AG04450 (cell line): ENCODE data around the gene ATP5F1E. TPM values are rescaled to one million over a fixed set of nuclear protein-coding genes. Genes with fewer than 3 reads are reported as not detected.
"Not testable (repeated sequence)": the region's sequence is repeated elsewhere in the genome, so short reads cannot be mapped to it uniquely, and the experiment has no call there.

Experiments
- CTCF ChIA-PET: fragments of 300-600, 350-600 bp; formaldehyde crosslinking; extraction: SDS; loops from one replicate; lab custom pipeline; 2022; ENCODE audit warnings: antibody characterized with exemption, inconsistent platforms; lab: Charles Lee
- POLR2A ChIA-PET: fragments of 350-600 bp; formaldehyde crosslinking; extraction: SDS; loops from one replicate; lab custom pipeline; 2021; ENCODE audit warnings: antibody characterized with exemption, inconsistent platforms; lab: Yijun Ruan, JAX
- DNase-seq: peaks from one replicate; pipeline ENCODE4 v3.0.0-alpha.2; 2011; ENCODE audit warnings: low read depth, low spot score
- H3K27ac ChIP-seq: one replicate; pipeline ENCODE4 v1.5.1; 2012; ENCODE audit warnings: low read depth, low read length, control low read depth
- H3K27me3 ChIP-seq: one replicate; pipeline ENCODE4 v1.6.0; 2012; ENCODE audit warnings: low read length; ENCODE audit not compliant: control insufficient read depth, insufficient read depth
- H3K4me3 ChIP-seq: 2 replicates; pipeline ENCODE4 v1.5.1; 2011; ENCODE audit warnings: mild to moderate bottlenecking, low read depth, low read length, control low read depth
- H3K9me3 ChIP-seq: 2 replicates; pipeline ENCODE4 v1.5.1; 2012; ENCODE audit warnings: low read length; ENCODE audit not compliant: control insufficient read depth, insufficient read depth
- polyA plus RNA-seq: library from polyadenylated mRNA; depleted of rRNA; stranded (reverse); fragments of >200 nt; gene quantifications from 2 replicates; pipeline ENCODE4 v1.2.3, GENCODE V29; 2011
- TF ChIP-seq, protein P1 (sequence below): IDR thresholded peaks from 2 replicates; pipeline ENCODE4 v1.5.1; 2011; ENCODE audit warnings: low read depth, low read length, control low read depth, inconsistent platforms

Gene ATP5F1E
- polyA plus RNA-seq, 1 experiment, result 84.3 TPM

DNA sequence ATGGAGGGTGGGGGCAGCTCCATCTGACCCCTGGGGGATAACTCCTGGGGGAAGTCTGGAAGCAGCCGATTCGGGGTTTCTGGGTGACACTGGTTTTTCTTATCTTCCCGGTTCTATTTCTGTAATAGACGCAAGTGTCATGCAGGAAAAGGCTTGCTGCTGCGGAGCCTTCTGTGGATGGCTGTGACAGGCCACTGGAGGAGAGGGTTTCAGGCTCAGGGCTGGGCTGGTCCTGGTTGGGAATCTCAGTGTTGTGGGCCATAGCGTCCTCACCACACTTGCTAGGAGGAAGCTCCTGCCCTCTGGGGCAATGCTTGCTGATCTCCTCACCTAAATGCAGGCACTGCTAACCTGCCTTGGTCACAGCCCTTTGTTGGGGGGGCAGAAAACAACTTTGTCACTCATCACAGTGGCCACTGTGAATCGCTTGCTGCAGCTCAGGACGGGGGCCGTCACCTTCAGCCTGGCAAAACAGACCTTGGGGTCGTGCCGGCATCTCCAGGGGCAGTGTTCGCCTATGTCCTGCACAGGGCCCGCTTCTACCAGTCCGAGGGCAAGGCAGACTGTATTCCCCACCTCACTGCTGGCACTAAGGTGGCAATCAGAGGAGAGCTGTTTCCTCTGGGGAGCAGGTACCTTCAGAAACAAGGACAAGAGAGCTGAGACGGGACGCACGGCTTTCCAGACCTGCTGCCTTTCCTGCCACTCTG, 17.3 kb downstream of the ATP5F1E start:
- ChIA-PET CTCF (interaction anchor here (0.8 kb wide), 1 partner anchor 145 kb away, joined by 3 read pairs; no protein-coding TSS in a partner anchor), POLR2A (no interaction called here)
- DNase-seq, result no peak
- H3K4me3 ChIP-seq, result no peak overlapping the region
- no peaks in the 10 kb centered on the region for H3K27me3 ChIP-seq
- TF ChIP-seq, protein P1, sequence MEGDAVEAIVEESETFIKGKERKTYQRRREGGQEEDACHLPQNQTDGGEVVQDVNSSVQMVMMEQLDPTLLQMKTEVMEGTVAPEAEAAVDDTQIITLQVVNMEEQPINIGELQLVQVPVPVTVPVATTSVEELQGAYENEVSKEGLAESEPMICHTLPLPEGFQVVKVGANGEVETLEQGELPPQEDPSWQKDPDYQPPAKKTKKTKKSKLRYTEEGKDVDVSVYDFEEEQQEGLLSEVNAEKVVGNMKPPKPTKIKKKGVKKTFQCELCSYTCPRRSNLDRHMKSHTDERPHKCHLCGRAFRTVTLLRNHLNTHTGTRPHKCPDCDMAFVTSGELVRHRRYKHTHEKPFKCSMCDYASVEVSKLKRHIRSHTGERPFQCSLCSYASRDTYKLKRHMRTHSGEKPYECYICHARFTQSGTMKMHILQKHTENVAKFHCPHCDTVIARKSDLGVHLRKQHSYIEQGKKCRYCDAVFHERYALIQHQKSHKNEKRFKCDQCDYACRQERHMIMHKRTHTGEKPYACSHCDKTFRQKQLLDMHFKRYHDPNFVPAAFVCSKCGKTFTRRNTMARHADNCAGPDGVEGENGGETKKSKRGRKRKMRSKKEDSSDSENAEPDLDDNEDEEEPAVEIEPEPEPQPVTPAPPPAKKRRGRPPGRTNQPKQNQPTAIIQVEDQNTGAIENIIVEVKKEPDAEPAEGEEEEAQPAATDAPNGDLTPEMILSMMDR, result no peak
- no peak overlapping the region for H3K27ac ChIP-seq
- no peaks in the 10 kb centered on the region for H3K9me3 ChIP-seq

DNA sequence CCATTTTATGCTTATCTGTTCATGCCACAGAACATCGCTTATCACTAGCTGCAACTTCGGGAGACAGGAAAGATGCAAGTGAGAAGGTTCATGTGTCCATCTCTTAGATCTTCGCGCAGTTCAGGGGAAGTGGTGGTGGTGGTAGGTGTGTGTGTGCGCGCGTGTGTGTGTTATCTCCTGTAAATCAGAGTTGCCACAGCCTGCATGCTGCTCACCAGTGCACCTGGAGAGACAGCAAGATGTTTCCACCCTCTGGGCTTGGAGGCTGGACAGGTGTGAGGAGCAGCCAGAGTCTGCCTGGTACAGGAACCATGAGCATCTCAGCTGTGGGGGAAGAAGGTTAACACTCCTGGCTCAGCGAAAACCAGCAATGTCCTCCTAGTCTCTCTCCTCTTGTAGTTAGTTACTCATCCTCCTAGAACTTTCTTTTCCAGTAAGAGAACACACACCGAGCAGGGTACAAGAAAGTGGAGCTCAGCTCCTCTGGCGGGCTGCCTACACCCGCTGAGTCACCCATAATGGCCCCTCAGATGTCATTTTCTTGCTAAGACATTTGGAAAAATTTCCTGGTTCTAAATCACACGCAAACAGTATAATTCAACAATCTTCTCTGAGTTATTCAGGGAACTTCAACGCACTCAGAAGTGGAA, 18.1 kb downstream of the ATP5F1E start:
- ChIA-PET POLR2A (no interaction called here), CTCF (interaction anchor here (0.8 kb wide), 1 partner anchor 144 kb away, joined by 3 read pairs; no protein-coding TSS in a partner anchor)
- DNase-seq, result peak; percentile 24
- H3K4me3 ChIP-seq, result no peak overlapping the region
- H3K27ac ChIP-seq, result peak overlapping the region; percentile 31
- H3K9me3 ChIP-seq, result no peaks in the 10 kb centered on the region
- TF ChIP-seq, protein P1, result no peak
- no peaks in the 10 kb centered on the region for H3K27me3 ChIP-seq

DNA sequence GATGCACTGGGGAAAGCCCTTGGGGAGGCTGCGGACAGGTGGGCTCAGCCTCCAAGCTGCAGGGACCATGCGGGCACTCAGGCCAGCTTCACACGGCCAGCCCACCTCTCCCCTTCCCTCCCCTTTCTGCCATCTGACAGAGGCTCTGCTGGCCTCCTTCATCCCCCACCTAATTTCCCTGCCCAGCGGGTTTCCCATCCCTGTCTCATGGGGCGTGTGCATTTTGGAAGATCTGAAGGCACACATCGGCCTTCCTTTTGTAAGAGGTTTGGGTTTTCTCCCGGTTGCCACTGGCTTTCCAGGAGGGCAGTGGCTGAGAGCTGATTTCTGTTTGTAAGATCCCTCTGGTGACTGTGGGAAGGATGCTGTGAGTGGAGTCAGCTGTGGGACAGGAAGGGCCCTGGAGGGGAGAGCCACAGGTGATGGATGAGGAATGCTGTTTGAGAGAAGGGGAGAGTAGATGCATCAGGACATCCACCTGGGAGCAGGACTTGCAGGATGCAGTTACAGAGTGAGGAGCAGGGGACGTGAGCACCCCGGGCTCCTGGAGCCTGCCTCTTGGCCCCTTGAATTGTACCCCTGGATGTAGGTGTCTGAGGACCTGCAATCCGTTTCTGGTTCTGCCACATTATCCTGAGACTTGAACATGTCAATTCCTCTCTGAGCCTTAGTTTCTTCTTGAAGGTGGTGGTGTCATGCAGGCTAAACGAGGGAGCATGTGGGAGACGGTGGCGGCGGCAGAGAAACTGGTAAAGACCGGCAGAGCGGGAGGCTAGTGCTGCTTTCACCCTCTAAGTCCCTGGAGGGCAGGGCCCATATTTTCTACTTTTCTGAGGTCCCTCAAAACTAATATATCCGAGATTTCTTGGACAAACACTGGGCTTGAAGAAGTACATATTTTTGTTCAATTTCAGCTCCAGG, 18.8 kb downstream of the ATP5F1E start:
- no peak for DNase-seq
- CTCF ChIA-PET, result no interaction called here

DNA sequence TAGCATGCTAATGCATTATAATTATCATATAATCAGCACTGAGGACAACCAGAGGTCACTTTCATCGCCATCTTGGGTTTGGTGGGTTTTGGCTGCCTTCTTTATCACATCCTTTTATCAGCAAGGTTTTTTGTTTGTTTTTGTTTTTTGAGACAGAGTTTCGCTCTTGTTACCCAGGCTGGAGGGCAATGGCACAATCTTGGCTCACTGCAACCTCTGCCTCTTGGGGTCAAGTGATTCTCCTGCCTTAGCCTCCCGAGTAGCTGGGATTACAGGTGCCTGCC, 20.3 kb downstream of the ATP5F1E start:
- POLR2A ChIA-PET, H3K9me3 ChIP-seq, H3K27me3 ChIP-seq, H3K27ac ChIP-seq, CTCF ChIA-PET, DNase-seq, H3K4me3 ChIP-seq: not testable (repeated sequence)

More for the DNA sequence above, 18.8 kb downstream of the ATP5F1E start:
- Histone ChIP-seq H3K27me3 (no peaks in the 10 kb centered on the region), H3K9me3 (no peaks in the 10 kb centered on the region), H3K4me3 (no peak overlapping the region), H3K27ac (no peak overlapping the region)
- POLR2A ChIA-PET, result no interaction called here
- TF ChIP-seq, protein P1, result no peak

DNA sequence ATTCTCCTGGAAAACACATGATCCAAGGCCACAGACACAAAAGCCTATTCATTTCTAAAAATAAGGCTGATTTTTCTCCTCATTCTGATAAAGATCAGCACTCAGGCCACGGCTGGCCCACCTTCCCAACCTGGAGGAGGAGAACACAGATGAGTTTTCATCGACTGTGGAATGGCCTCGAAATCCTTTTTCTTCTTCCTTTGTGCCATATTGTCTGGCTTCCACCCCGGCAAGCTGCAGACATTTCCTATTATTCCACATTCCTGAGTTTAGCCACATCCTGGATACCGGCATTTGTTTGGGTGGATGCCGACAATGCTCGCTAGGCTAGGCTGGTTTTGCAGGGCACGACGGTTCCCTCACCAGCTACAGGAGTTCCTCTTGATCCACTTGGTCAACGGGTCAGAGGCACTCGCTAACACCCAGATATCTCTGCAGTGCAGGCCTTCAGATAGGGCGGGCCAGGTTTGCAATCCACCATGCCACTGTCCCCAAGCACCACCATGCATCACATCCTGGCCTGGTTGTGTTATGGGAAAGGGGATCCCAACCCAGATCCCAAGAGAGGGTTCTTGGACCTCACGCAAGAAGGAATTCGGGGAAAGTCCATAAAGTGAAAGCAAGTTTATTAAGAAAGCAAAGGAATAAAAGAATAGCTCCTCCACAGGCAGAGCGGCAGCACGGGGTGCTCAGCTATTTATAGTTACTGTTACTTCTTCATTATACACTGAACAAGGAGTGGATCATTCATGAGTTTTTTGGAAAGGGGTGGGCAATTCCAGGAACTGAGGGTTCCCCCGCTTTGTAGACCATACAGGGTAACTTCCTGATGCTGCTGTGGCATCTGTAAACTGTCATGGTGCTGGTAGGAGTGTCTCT, 20.9 kb downstream of the ATP5F1E start:
- TF ChIP-seq, protein P1, result no peak
- no peak overlapping the region for H3K4me3 ChIP-seq
- DNase-seq, result peak; percentile 23
- no peaks in the 10 kb centered on the region; the same call in 1 of the 2 replicates for H3K9me3 ChIP-seq
- no peak overlapping the region for H3K27ac ChIP-seq
- ChIA-PET POLR2A (interaction anchor here (0.8 kb wide), 1 partner anchor 30 kb away, joined by 6 read pairs; no protein-coding TSS in a partner anchor), CTCF (no interaction called here)
- no peaks in the 10 kb centered on the region for H3K27me3 ChIP-seq
